Subcutaneous adipose tissue (tissue), 4 donors: ENCODE results near the gene FUZ. TPM values are rescaled to one million over a fixed set of nuclear protein-coding genes. Genes with fewer than 3 reads are reported as not detected.

Source experiments
- total RNA-seq, 4 donors: library from RNA; depleted of rRNA; stranded (reverse); fragments of >200 nt; gene quantifications; one replicate each; pipeline ENCODE4 v1.1.0, GENCODE V29; 2016
- TF ChIP-seq, protein P1 (sequence below): fragments of 450-650 bp; IDR thresholded peaks from one replicate; pipeline ENCODE4 v1.5.1; 2016; ENCODE audit warnings: low read depth, mild to moderate bottlenecking, control low read depth, antibody characterized with exemption, moderate library complexity

Gene FUZ
- total RNA-seq, 4 donors from 2014 or later, result 6.7 to 18.6 (median 13.3) TPM

DNA sequence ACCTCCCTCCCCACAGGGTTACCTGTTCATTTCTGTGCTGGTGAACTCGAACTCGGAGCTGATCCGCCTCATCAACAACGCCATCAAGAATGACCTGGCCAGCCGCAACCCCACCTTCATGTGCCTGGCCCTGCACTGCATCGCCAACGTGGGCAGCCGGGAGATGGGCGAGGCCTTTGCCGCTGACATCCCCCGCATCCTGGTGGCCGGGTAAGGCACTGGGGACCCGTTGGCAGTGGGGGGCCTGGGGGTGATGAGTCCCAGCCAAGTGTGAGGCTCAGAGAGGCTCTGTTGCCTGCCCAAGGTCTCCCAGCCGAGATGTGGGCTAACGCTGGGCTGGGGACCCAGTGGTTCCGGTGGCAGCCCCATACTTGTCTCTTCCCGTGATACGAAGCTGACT, 30.6 kb downstream of the FUZ start:
- TF ChIP-seq, protein P1, sequence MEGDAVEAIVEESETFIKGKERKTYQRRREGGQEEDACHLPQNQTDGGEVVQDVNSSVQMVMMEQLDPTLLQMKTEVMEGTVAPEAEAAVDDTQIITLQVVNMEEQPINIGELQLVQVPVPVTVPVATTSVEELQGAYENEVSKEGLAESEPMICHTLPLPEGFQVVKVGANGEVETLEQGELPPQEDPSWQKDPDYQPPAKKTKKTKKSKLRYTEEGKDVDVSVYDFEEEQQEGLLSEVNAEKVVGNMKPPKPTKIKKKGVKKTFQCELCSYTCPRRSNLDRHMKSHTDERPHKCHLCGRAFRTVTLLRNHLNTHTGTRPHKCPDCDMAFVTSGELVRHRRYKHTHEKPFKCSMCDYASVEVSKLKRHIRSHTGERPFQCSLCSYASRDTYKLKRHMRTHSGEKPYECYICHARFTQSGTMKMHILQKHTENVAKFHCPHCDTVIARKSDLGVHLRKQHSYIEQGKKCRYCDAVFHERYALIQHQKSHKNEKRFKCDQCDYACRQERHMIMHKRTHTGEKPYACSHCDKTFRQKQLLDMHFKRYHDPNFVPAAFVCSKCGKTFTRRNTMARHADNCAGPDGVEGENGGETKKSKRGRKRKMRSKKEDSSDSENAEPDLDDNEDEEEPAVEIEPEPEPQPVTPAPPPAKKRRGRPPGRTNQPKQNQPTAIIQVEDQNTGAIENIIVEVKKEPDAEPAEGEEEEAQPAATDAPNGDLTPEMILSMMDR, result no peak

DNA sequence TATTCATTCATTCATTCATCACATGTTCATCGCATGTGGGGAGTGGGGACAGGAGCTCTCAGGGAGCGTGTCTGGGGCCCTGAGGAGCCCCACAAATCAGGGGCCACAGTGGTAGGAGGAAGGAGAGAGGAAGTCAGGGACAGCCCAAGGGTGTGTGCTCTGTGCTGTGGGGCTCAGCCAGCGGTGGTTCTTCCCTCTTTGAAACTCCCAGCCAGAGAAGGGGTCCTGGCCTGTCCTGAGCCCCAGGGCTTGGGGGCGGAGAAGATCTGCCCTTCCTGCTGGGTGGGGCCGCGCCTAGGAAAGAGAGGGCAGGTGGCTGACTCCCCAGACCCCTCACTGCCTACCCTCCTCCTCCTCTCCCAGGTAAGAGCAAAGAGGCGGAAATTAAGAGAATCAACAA, 31.7 kb downstream of the FUZ start:
- TF ChIP-seq, protein P1, result no peak

DNA sequence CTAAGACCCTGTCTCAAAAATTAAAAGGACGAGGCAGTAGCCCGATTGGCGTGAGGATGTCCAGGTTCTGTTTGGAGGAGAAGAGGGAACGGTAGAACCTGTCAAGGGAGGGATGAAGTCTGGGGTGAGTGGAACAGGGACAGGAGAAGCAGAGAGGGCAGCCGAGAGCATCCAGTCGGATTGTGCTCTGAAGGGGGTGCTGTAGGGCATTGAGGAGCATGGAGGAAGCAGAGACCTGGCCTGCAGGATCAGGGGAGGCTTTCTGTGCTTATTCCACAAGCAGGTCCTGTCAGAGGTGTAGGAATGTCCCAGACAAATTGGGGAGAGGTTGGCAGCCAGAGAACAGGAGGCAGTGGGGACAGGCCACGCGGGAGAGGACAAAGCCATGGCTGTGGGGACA, 32.2 kb downstream of the FUZ start:
- TF ChIP-seq, protein P1, result no peak

DNA sequence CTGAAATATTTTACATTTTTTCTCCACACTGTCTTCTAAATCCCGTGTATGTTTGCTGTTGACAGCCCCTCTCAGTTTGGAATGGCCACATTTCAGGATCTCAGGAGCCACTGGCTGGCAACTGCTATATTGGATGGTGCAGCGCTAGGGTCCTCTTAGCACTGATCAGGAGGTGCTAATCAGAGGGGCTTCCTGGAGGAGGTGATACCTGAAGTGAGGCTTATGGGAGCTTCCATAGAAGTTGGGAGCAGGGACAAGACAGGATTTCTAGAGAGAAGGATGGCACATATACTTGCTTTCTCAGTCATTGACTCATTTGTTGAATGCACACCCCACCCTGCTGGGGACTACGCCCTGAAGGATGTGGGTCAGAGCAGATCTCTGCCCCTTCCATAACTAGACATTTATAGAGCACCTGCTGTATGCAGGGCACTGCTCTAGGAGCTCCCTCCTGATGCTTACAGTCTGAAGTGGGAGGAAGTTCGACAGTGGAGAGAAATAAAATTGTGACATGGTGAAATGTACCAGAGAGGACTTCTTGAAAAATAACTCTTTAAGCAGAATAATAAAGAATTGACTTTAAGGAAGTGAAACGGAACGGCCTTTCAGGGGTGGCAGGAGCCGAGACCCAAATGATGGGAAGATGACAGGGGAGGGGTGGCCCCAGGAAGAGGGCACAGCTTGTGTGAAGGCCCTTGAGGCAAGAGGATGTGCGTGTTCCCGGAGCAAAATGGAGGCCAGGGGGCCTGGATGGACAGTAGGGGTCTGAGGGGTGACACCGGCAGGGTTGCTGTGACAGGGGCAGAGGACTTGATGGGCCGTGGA, 33.1 kb downstream of the FUZ start:
- TF ChIP-seq, protein P1, result no peak

DNA sequence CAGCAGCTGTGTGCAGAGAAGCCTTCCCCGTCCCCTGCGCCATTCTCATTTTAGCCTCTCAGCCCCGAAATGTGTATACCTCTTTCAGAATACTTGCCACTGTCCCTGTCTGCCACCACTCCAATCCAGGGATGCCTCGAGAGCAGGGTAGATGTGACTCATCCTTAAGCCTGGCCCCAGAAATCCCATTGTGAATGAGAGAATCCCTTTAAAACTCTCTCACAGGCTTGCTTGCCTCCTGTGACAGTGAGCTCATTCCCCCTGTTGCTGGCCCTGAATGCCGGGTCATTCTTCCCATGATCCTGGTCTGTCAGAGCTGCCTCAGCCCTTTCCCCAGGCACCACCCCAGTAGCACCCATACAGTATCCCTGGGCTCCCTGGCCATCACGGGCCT, 36.7 kb downstream of the FUZ start:
- TF ChIP-seq, protein P1, result no peak

DNA sequence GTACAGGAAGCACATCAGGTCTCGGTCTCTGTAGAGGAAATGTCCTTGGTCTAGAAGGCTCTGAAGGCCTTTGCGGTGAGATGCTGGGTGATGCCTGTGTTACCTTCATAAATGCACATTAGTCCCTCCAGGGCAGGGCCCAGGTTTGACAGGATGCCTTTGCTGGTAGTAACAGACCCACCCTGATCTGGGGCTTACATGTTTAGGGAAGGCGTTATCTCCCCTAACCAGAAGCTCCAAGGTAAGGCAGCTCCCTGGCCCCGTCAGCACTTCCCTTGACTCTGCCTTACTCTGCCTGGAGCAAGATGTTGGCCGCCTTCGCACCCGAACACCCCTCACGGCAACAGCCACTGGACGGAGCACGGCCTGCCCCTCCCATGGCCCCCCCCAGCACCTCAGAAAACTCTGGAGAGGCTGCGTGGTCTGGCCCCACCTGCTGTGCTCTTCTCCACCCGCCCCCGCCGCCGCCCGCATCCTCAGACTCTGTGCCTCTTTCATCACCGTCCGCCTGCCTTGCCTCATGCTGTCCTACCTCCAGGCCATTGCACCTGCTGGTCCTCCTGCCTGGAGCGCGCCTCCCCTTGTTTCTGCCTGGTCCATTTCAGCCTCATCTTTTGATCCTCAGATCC, 37.2 kb downstream of the FUZ start:
- TF ChIP-seq, protein P1, result no peak

DNA sequence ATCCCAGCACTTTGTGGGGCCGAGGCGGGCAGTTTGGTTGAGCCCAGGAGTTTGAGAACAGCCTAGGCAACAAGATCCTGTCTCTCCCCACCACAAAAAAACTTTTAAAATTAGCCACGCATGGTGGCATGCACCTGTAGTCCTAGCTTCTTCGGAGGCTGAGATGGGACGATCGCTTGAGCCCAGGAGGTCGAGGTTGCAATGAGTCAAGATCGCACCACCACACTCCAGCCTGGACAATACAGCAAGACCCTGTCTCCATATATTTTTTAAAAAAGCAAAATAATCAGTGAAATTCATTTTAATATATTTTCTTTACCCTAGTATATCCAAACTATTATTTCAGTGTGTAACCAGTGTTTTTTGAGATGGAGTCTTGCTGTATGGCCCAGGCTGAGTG, 38.1 kb downstream of the FUZ start:
- TF ChIP-seq, protein P1, result no peak
